ENCODE results near the gene SLC9A6.

DNA sequence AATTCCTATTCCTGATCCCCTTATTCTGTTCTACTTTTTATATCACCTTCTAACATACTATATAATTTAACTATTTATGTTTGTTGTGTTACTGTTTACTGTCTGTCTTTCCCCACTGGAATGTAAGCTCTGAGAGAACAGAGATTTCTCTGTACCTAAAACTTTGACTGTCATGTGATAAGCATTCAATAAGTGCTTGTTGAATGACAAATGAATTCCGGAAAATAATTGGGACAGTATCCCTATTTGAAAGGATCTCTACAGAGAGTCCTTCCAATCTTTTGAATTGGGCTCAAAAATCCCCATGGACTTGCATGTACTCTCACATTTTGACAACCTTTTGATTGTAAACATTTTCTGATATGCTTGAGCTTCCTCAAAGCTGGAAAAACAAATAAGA, 9.8 kb upstream of the SLC9A6 start:
- TF ChIP-seq CTCF (IDR thresholded peaks at IDR 0.05 in 2 of 3, conservative IDR thresholded peaks at IDR 0.05 in 1 of 3; ENCODE audit: control insufficient read depth in 2 of 3, extremely low read depth in 1 of 3, insufficient read depth in 1 of 3, low read depth in 3 of 3, low read length in 3 of 3), result no peak
- no peak for TF ChIP-seq ZNF274 (IDR thresholded peaks at IDR 0.05; ENCODE audit: insufficient read depth, insufficient read length)
- no peak for TF ChIP-seq YBX1 (IDR thresholded peaks at IDR 0.05)
- TF ChIP-seq EZH2 (IDR thresholded peaks at IDR 0.05; ENCODE audit: borderline replicate concordance, control insufficient read depth, low read depth, low read length), result no peak
- no peak for TF ChIP-seq FOXK2 (IDR thresholded peaks at IDR 0.05)

All from GM12878 (cell line).